H9 (cell line): ENCODE measurements around the gene GLDC. TPM values are rescaled to one million over a fixed set of nuclear protein-coding genes. Genes with fewer than 3 reads are reported as not detected.
A peak's percentile ranks its signal among the peaks of the same experiment; 100 is the strongest.

Source experiments
- DNase-seq: peaks from one replicate; pipeline ENCODE4 v3.0.0-alpha.2; 2017
- H2AFZ ChIP-seq: one replicate; pipeline ENCODE4 v1.6.1; 2013; ENCODE audit warnings: mild to moderate bottlenecking, low read length, control low read depth, moderate library complexity
- H2AK5ac ChIP-seq: 2 replicates; pipeline ENCODE4 v1.6.1; 2013; ENCODE audit warnings: low read length, control low read depth, mixed read lengths; ENCODE audit not compliant: insufficient read length
- H2BK120ac ChIP-seq: one replicate; pipeline ENCODE4 v1.6.1; 2013; ENCODE audit warnings: low read depth, mild to moderate bottlenecking, low read length, control low read depth, inconsistent platforms; ENCODE audit not compliant: poor library complexity, severe bottlenecking
- H2BK12ac ChIP-seq: 2 replicates; pipeline ENCODE4 v1.6.1; 2013; ENCODE audit warnings: low read length, control low read depth, mixed read lengths, low read depth; ENCODE audit not compliant: insufficient read length
- H2BK15ac ChIP-seq: 2 replicates; pipeline ENCODE4 v1.6.1; 2013; ENCODE audit warnings: low read depth, low read length, control low read depth
- H2BK20ac ChIP-seq: one replicate; pipeline ENCODE4 v1.6.1; 2013; ENCODE audit warnings: low read depth, mild to moderate bottlenecking, low read length, control low read depth, inconsistent platforms; ENCODE audit not compliant: poor library complexity, severe bottlenecking
- H2BK5ac ChIP-seq: 2 replicates; pipeline ENCODE4 v1.6.1; 2013; ENCODE audit warnings: low read length, control low read depth, mixed read lengths; ENCODE audit not compliant: insufficient read length
- H3K14ac ChIP-seq: 2 replicates; pipeline ENCODE4 v1.6.1; 2013; ENCODE audit warnings: low read length, control low read depth; ENCODE audit not compliant: insufficient read depth
- H3K18ac ChIP-seq: 2 replicates; pipeline ENCODE4 v1.6.1; 2013; ENCODE audit warnings: low read depth, mild to moderate bottlenecking, mixed read lengths, low read length, control low read depth; ENCODE audit not compliant: insufficient read length
- H3K23ac ChIP-seq: 2 replicates; pipeline ENCODE4 v1.6.1; 2013; ENCODE audit warnings: low read length, control low read depth, mixed read lengths, low read depth; ENCODE audit not compliant: insufficient read length
- H3K23me2 ChIP-seq: 2 replicates; pipeline ENCODE4 v1.6.1; 2013; ENCODE audit warnings: low read depth, mild to moderate bottlenecking, mixed read lengths, low read length, control low read depth; ENCODE audit not compliant: insufficient read length, poor library complexity, severe bottlenecking
- H3K27ac ChIP-seq: 2 replicates; pipeline ENCODE4 v1.5.1; 2013; ENCODE audit warnings: low read length, control low read depth, mixed read lengths, low read depth; ENCODE audit not compliant: insufficient read length
- H3K27me3 ChIP-seq: 2 replicates; pipeline ENCODE4 v1.6.1; 2013; ENCODE audit warnings: low read length, control low read depth, inconsistent platforms; ENCODE audit not compliant: insufficient read depth
- H3K4ac ChIP-seq: 2 replicates; pipeline ENCODE4 v1.6.1; 2013; ENCODE audit warnings: low read depth, mild to moderate bottlenecking, control low read depth, inconsistent platforms, low read length, moderate library complexity
- H3K4me1 ChIP-seq: 2 replicates; pipeline ENCODE4 v1.6.1; 2013; ENCODE audit warnings: low read length, control low read depth, inconsistent platforms; ENCODE audit not compliant: insufficient read depth
- H3K4me2 ChIP-seq: 2 replicates; pipeline ENCODE4 v1.6.1; 2013; ENCODE audit warnings: low read length, control low read depth, mixed read lengths; ENCODE audit not compliant: insufficient read length, insufficient read depth
- H3K56ac ChIP-seq: 2 replicates; pipeline ENCODE4 v1.6.1; 2013; ENCODE audit warnings: low read depth, mild to moderate bottlenecking, mixed read lengths, low read length, control low read depth; ENCODE audit not compliant: insufficient read length
- H3K79me1 ChIP-seq: 2 replicates; pipeline ENCODE4 v1.6.1; 2013; ENCODE audit warnings: low read depth, mild to moderate bottlenecking, moderate library complexity, low read length, control low read depth, inconsistent platforms; ENCODE audit not compliant: insufficient read depth, poor library complexity, severe bottlenecking
- H3K79me2 ChIP-seq: 2 replicates; pipeline ENCODE4 v1.6.1; 2013; ENCODE audit warnings: low read length, control low read depth, inconsistent platforms; ENCODE audit not compliant: insufficient read depth
- H3K9ac ChIP-seq: 2 replicates; pipeline ENCODE4 v1.6.1; 2013; ENCODE audit warnings: low read length, control low read depth, mixed read lengths; ENCODE audit not compliant: insufficient read length; ENCODE audit errors: extremely low read depth
- H3K9me3 ChIP-seq: one replicate; pipeline ENCODE4 v1.6.1; 2013; ENCODE audit warnings: low read depth, low read length, inconsistent platforms; ENCODE audit not compliant: control insufficient read depth
- H3T11ph ChIP-seq: one replicate; pipeline ENCODE4 v1.6.1; 2013; ENCODE audit warnings: mild to moderate bottlenecking, low read length, control low read depth, inconsistent platforms
- H4K20me1 ChIP-seq: one replicate; pipeline ENCODE4 v1.6.1; 2013; ENCODE audit not compliant: control insufficient read depth, insufficient read length, insufficient read depth
- H4K5ac ChIP-seq: 2 replicates; pipeline ENCODE4 v1.6.1; 2013; ENCODE audit warnings: low read depth, mild to moderate bottlenecking, mixed read lengths, low read length, control low read depth; ENCODE audit not compliant: insufficient read length
- H4K8ac ChIP-seq: replicated peaks from 2 replicates; pipeline ENCODE4 v1.6.1; 2013; ENCODE audit warnings: low read length, control low read depth, mixed read lengths, low read depth; ENCODE audit not compliant: insufficient read length
- H4K91ac ChIP-seq: 2 replicates; pipeline ENCODE4 v1.6.1; 2013; ENCODE audit warnings: low read depth, mild to moderate bottlenecking, moderate library complexity, mixed read lengths, low read length, control low read depth; ENCODE audit not compliant: insufficient read length
- H3K27ac Mint-ChIP-seq, 3 experiments: 2 replicates in 2 of 3; 3 replicates in 1 of 3; pipeline ENCODE4 v1.8.0; 2020 to 2021; ENCODE audit warnings: mixed read lengths in 3 of 3, mild to moderate bottlenecking in 1 of 3, moderate library complexity in 1 of 3
- H3K27me3 Mint-ChIP-seq: 2 replicates; pipeline ENCODE4 v1.8.0; 2021; ENCODE audit warnings: low read depth, mild to moderate bottlenecking, moderate library complexity, mixed read lengths
- H3K36me3 Mint-ChIP-seq, 3 experiments: 2 replicates in 2 of 3; 3 replicates in 1 of 3; pipeline ENCODE4 v1.8.0; 2020 to 2021; ENCODE audit warnings: low read depth in 3 of 3, mixed read lengths in 3 of 3; ENCODE audit not compliant: insufficient read depth in 1 of 3
- H3K4me1 Mint-ChIP-seq, 2 experiments: 2 replicates each; pipeline ENCODE4 v1.8.0; 2020; ENCODE audit warnings: mixed read lengths in 2 of 2
- H3K4me3 Mint-ChIP-seq, 2 experiments: 2 replicates in 1 of 2; 3 replicates in 1 of 2; pipeline ENCODE4 v1.8.0; 2020 to 2021; ENCODE audit warnings: mild to moderate bottlenecking in 2 of 2, mixed read lengths in 2 of 2, moderate library complexity in 1 of 2
- H3K9me3 Mint-ChIP-seq, 2 experiments: 2 replicates in 1 of 2; 3 replicates in 1 of 2; pipeline ENCODE4 v1.8.0; 2020; ENCODE audit warnings: mild to moderate bottlenecking in 2 of 2, mixed read lengths in 2 of 2, moderate library complexity in 1 of 2
- CTCF ChIP-seq: fragments of 200-600 bp; sonication (generic); conservative IDR thresholded peaks from 3 replicates; pipeline ENCODE4 v1.8.0; 2021; ENCODE audit warnings: antibody characterized with exemption, mild to moderate bottlenecking
- total RNA-seq: library from RNA; stranded (reverse); gene quantifications from 2 replicates; pipeline ENCODE4 v1.2.1, GENCODE V29; 2021

The GLDC gene
- total RNA-seq, 1 experiment from 2014 or later: 74.4 TPM

GRCh38 chr9:6562201-6562600, 83.3 kb downstream of the GLDC start:
- no peaks in the 10 kb centered on the region for H3K9me3 Mint-ChIP-seq
- H2BK120ac ChIP-seq: no peak overlapping the region
- no peak overlapping the region for H2AK5ac ChIP-seq
- peaks cover 14 to 21% of the 10 kb centered on the region in 2 experiments for H3K4me1 Mint-ChIP-seq
- H3K9ac ChIP-seq: no peak overlapping the region
- H3K79me2 ChIP-seq: no peaks in the 10 kb centered on the region
- H4K20me1 ChIP-seq: no peaks in the 10 kb centered on the region
- no peak overlapping the region for H2BK20ac ChIP-seq
- H3K23ac ChIP-seq: no peak overlapping the region
- H3K56ac ChIP-seq: no peak overlapping the region
- no peak overlapping the region for H2BK15ac ChIP-seq
- H3K14ac ChIP-seq: no peak overlapping the region
- H3K79me1 ChIP-seq: no peaks in the 10 kb centered on the region
- TF ChIP-seq CTCF: no peak
- H3K4me1 ChIP-seq: no peaks in the 10 kb centered on the region; the same call in 1 of the 2 replicates
- H3K27ac Mint-ChIP-seq: peak overlapping the region in 1 of 3 experiments; percentile 57; a peak in 1 of 7 replicates
- H2AFZ ChIP-seq: no peak overlapping the region
- no peak overlapping the region for H3K27ac ChIP-seq
- no peak for DNase-seq
- no peak overlapping the region for H4K8ac ChIP-seq
- peaks cover 33 to 53% (median 35%) of the 10 kb centered on the region in 3 experiments for H3K36me3 Mint-ChIP-seq
- no peaks in the 10 kb centered on the region for H3K9me3 ChIP-seq
- no peak overlapping the region for H3K4ac ChIP-seq
- H3K27me3 ChIP-seq: no peaks in the 10 kb centered on the region; the same call in 1 of the 2 replicates
- H3T11ph ChIP-seq: no peak overlapping the region
- H4K5ac ChIP-seq: no peak overlapping the region
- no peak overlapping the region for H3K4me3 Mint-ChIP-seq
- no peaks in the 10 kb centered on the region for H3K23me2 ChIP-seq
- no peak overlapping the region for H3K4me2 ChIP-seq
- H2BK12ac ChIP-seq: no peak overlapping the region
- no peak overlapping the region for H4K91ac ChIP-seq
- no peak overlapping the region for H3K18ac ChIP-seq
- H3K27me3 Mint-ChIP-seq: no peaks in the 10 kb centered on the region
- H2BK5ac ChIP-seq: no peak overlapping the region
